GM21723 (cell line): ENCODE measurements around the gene RPA4.
A peak's percentile ranks its signal among the peaks of the same experiment; 100 is the strongest.
"Not testable (repeated sequence)": the region's sequence is repeated elsewhere in the genome, so short reads cannot be mapped to it uniquely, and the experiment has no call there.

Experiments
- ATAC-seq: cut with Tn5 transposase; IDR thresholded peaks from one replicate; pipeline ENCODE4 v1.9.1; 2021; ENCODE audit warnings: mild to moderate bottlenecking, moderate library complexity; ENCODE audit not compliant: unreplicated experiment

The RPA4 gene, protein sequence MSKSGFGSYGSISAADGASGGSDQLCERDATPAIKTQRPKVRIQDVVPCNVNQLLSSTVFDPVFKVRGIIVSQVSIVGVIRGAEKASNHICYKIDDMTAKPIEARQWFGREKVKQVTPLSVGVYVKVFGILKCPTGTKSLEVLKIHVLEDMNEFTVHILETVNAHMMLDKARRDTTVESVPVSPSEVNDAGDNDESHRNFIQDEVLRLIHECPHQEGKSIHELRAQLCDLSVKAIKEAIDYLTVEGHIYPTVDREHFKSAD

DNA sequence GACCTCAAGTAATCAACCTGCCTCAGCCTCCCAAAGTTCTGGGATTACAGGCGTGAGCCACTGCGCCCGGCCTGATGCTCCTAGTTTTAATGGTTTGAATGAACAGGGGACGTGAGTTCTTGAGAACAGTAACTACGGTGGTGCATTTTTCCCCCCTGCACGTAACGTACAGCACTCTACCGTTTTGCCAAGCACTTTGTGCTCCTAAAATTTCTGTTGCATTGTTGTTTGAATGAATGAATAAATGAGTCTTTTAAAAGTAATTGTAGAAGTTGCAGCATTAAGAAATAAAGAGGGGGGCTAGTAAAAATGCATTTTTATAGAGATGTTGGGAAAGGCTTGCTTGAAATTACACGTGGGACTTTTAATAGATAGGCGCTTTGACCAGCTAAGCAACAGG lies at the start of gene RPA4:
Gene RPA4 (plus strand): TSS at position 301 of the 400 bp plus-strand sequence. CDS start 403 bp downstream, outside the sequence.
- no peak for ATAC-seq

DNA sequence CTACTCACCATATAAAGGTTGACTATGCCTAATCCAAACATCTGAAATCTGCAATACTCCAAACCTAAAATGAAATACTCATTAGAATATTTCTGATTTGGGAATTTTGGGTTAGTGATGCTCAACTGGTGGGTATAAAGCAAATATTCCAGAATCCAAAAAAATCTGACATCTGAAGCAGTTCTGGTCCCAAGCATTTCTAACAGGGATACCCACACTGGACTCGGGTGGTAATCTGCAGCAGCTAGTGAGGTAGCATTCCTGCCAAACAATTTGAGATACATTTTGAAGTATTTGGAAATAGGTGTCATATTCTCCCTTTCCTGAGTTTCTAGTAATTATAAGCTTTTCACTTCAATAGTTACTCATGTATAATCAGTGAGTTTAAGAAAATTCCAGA lies 49.6 kb upstream of the RPA4 start:
- no peak for ATAC-seq

DNA sequence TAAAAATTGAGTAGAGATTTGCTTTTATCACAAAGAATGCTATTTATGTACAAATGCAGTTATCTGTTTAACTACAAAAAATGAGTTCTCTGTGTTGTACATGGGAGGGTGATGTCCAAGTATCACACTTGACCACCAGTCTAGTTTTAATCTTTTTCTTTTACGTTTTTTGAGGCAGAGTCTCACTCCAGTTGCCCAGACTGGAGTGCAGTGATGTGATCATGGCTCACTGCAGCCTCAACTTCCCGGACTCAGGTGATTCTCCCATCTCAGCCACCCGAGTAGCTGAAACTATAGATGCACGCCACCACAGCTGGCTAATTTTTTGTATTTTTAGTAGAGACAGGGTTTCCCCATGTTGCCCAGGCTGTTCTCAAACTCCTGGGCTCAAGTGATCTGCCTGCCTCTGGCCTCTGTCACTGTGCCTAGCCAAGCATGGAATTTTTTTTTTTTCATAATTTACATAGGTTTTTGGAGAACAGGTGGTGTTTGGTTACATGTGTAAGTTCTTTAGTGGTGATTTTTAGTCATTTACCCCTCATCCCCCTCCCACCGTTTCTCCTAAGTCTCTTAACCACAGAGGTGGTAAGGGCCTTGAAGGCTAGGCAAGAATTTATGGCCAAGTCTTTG lies 47.9 kb upstream of the RPA4 start:
- ATAC-seq: peak; percentile 80

DNA sequence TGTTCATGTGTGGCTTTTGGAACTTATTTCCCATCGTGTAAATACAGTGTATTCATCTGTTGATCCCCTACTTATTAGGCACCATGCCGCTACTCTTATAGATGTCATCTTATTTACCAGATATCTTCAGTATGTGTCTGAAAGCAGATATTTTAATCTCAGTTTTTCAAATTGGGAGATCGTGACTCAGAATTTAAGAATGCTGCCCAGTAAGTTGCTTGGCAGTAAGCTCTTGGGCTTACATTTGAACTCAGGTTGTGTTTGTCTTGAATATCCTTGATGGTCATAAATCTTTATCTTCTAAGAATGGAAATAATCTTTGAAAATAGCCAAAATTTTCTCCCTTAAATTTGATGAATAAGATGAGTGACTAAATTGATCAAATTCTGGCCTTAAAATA lies 45.9 kb upstream of the RPA4 start:
- ATAC-seq: no peak

DNA sequence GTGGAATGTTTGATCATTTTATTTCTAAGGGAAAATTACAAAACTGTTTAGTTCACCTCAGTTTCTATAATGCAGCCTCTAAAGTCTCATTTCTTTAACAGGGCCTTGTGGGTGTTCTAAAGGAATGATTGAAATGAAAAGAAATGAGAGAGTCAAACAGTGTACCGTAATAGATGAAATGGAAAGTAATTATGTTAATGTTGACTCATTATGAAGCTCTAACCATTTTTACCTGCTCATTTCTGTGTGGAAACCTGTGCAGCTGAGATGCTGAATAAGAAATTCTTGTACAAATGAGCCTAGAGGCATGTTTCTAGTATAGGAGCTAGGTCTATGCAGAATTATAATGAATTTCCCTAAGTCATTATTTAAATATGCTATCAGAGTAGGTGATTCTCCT lies 45.2 kb upstream of the RPA4 start:
- ATAC-seq: no peak

DNA sequence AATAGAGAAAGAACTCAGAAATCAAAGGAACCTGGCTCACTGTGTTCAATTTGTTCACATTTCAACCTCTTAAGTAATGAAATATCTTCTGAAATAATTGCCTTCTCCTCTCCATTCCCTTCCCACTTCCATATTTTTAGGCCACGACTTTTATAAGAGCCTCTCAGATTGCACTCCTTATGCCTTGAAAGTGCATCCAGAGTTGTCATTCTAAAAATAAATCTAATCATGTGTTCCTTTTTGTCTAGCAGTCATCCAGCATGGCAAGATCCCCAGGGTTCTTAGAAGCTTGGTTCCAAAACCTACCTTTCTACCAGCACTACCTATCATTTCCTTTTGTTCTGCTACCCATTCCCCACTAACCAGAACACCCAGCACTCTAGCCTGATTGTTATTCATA lies 42.4 kb upstream of the RPA4 start:
- ATAC-seq: no peak

DNA sequence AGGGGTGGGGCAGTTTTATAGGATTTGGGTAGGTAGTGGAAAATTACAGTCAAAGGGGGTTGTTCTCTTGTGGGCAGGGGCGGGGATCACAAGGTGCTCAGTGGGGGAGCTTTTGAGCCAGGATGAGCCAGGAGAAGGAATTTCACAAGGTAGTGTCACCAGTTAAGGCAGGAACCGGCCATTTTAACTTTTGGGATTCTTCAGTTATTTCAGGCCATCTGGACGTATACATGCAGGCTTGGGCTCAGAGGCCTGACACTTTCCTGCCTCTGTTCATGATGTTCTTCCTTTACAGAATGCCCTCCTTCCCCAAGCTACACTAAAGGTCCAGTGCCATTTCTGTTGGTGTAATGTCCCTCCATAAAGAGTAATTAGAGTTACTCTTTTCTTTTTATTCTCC lies 41.8 kb upstream of the RPA4 start:
- not testable (repeated sequence) for ATAC-seq

DNA sequence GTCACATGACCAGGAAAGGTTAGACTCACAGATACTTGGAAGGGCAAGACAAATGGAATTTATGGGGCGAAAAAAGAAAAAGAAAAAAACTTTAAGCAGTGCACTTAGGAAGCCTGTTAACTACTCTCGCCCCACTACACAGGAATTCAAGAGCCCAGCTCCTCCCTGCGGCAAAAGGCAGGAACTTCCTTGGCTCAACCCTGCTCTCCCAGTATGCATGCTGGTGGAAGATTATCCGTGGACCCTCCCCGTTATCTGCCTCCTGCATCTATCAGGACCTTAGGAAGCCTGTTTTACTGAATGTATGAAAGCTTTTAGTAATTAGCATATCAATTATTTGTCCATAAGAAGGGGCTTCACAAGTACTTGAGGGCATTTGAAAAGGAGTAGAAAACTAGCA lies 40.1 kb upstream of the RPA4 start:
- ATAC-seq: no peak

DNA sequence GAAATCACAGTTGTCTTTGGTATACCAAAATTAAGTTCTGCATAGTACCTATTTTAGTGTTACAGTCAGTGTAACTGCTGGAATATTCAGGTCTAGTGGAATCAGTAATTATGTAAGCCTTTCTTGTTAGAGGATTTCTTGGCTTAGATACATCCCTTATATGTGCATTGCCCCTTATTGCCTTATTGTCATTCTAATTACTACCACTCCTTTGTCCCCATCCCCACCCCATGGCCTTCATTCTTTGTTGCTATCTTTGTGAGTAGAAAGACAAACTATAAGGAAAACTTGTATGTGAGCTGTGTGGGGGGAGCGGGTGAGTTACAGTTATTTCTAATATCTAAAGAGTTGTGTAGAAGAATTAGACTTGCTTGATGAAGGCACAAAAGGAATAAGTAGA lies 36.9 kb upstream of the RPA4 start:
- ATAC-seq: no peak

DNA sequence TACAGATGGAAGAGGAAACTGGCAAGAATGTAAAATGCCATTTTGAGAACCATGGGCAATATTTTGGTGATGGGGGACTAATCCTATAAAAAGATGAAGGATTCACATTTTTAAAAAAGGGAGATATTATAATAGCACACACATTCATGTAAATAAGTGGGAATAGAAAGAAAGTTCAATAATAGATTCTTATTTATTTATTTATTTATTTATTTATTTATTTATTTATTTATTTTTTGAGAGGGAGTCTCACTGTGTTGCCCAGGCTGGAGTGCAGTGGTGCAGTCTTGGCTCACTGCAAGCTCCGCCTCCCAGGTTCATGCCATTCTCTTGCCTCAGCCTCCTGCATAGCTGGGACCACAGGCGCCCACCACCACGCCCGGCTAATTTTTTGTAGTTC lies 24.3 kb upstream of the RPA4 start:
- not testable (repeated sequence) for ATAC-seq

DNA sequence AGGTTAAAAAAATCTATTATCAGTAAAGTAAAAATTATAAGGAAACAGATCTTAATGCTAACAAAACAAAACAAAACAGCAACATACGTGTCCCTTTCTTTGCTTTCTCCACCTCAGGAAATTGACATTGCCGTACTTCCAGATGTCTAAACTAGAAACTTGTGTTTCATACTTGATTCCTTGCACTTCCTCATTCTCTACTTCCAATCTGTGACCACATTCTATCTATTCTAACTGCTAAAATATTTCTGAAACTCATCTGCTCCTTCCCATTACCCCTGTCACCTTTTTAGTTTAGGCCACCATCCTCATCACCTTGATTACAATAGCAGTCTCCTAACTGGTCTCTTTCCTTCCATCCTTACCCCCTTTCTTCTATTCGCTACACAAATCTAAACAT lies 22.5 kb upstream of the RPA4 start:
- peak; percentile 76 for ATAC-seq

DNA sequence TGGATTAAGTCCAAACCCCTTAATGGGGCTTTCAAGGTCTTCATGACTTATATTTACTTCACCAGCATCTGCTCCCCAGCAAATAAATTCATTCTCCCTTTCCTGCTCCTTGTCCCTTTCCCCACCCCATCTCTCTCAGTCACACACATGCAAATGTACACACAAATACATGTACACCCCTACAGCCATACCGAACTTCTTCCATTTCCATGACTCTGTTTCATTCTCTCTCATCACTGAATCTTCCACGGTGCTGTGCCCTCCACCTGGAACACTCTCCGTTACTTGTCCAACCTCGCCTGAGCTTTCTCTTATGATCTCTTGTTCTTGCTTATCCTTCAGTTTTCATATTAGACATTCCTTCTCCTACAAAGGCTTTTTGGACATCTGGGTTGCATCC lies 22.0 kb upstream of the RPA4 start:
- no peak for ATAC-seq

DNA sequence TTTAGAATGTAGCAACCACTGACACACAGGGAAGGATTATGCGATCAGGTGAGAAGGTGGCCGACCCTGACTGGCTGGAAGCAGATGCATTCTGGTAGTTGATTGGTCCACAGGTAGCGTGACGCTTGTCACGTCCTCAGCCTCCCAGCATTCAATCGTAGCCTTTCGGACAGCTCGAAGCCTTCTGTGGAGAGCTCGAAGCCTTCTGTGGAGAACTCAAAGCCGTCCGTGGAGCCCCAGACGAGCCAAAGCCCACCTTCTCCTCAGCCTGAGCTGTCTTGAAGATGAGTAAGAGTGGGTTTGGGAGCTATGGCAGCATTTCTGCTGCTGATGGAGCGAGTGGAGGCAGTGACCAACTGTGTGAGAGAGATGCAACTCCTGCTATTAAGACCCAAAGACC lies 319 bp downstream of the RPA4 start:
- ATAC-seq: no peak

DNA sequence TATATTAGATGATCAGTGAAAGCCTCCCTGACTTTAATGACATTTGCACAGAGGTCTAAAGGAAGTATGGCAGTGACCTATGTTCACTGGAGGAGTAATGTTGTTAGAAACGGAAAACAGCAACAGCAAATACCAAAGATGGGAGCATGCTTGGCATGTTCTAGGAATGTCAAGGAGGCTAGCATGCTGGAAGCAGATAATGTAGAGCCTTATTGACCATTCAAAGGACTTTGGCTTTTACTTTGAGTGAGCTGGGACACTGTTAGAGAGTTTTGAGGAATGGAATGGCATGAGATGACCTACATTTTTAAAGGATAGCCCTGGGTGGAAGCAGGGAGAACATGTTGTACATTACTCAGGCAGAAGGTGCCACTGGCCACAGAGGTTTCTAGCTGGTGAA lies 6.0 kb downstream of the RPA4 start:
- ATAC-seq: no peak

DNA sequence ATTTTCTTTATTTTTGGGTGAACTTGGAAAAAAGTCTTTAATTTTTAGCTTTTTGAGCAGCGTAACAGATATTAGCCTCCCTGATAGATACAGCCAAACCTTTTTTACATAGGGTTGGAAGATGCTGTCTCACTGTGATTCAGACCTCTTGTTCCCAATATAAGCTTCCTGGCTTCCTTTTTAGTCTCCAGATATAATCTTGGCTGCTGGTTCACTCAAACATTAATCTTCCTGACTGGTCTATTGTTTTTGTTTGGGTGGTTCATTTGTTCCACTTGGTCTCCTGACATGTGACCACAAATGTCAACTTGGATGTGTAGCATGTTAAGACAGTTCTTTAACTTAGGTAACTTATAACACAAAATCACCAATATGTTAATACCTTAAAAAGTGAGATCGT lies 23.0 kb downstream of the RPA4 start:
- ATAC-seq: no peak

DNA sequence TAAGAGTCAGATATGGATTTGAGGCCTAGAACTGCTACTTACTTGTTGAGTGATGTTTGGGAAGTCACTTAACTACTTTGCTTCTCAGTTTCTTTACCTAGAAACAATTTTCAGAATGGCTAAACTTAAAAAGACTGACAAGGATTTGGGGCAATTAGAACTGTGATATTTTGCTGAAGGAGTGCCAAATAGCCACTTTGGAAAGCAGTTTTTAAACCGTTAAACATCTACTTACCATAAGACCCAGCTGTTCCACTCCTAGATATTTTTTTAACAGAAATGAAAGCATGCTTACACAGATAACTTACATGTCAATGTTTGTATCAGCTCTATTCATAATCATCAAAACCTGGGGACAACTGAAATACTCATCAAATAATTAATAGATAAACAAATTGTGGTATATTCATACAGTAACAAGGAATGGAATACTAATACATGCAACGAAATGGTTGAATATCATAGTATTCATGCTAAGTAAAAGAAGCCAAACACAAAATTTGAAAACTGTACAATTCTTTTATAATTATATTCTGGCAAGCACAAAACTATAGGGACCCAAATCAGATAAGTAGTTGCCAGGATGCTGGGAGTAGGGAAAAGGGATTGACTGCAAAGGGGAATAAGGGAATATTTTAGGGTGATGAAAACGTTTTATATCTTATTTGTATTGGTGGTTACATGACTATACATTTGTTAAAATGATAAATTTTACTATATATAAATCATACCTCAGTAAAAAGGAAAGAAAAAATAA lies 24.0 kb downstream of the RPA4 start:
- no peak for ATAC-seq

DNA sequence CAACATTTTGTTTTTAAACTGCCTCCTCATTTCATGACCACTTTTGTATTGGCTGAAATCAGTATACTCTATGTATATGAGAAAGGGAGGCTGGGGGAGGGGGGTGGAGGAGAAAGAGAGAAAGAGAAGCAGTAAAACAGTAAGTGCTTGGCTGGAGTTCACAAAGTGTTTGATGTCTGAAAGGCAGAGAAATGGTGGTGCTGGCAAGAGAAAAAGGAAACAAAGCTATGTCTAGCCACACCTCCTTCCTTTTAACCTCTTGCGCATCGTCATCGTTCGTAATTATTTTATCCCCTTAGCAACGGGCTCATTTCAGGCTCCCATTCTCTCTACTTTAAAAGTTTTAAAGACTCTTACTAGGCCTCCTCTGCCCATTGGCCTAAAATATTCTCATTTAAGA lies 25.6 kb downstream of the RPA4 start:
- ATAC-seq: no peak

DNA sequence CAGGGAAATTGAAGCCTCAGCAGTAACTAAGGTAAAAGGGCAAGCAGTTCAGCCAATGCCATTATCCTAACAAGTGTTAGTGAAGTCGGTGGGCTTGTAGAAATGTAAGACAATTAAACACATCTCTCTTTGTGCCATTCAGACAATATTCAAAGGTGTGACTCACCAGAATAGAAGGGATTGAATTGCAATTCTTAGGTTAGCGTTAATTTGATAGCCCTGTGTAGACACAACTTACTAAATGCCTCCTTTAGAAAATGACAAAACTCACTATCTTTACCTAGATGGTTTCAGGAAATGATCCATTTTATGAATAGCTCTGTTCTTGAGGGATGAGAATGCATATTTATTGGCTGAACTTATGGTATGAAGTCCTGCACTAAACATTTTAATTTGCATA lies 35.2 kb downstream of the RPA4 start:
- no peak for ATAC-seq

DNA sequence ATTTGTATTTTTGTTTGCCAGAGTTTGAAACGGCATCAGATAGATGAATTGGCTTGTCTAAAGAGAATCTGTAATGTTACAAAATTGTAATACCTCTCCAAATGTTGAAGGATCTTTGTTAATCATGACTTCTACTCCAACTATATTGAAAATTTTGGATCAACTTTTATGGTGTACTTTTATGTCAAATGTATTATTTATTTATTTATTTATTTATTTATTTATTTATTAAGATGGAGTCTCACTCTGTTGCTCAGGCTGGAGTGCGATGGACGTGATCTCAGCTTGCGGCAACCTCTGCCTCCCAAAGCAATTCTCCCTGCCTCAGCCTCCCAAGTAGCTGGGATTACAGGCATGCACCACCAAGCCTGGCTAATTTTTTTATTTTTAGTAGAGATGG lies 36.0 kb downstream of the RPA4 start:
- ATAC-seq: no peak

DNA sequence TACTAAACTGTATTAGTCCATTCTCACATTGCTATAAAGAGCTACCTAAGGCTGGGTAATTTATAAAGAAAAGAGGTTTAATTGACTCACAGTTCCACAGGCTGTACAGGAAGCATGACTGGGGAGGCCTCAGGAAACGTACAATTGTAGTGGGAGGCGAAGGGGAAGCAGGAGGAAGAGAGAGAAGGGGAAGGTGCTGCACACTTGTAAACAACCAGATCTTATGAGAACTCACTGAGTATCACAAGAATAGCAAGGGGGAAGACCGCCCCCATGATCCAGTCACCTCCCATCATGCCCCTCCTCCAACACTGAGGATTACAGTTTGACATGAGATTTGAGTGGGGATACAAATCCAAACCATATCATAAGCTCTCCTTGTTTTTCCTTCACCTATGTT lies 40.9 kb downstream of the RPA4 start:
- ATAC-seq: no peak

DNA sequence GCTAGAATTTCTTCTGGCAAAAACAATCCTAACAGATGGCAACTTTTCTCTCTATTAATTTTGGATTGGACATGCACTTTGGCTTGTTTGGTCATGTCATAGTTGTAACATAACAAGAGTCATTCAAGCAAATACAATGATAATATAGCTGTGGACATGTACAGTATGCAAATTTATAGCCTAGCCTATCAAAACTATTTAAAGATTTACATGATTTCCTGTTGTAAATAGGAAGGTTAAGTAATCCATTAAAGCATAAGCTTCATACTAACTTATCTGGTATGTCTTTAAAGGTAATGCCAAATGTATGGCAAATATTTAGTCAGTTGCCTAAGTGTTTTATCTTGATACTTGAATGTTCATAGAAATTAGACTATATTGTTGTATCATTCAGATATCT lies 45.3 kb downstream of the RPA4 start:
- no peak for ATAC-seq
